KOPT-K1 (cell line): ENCODE measurements around the gene ADAT3.
A peak's percentile ranks its signal among the peaks of the same experiment; 100 is the strongest.
"Not testable (repeated sequence)": the region's sequence is repeated elsewhere in the genome, so short reads cannot be mapped to it uniquely, and the experiment has no call there.

ENCODE experiments used
- H3K27ac ChIP-seq: fragments of 200-600 bp; sonication (generic); 2 replicates; pipeline ENCODE4 v1.5.1; 2016; ENCODE audit warnings: antibody characterized with exemption, mild to moderate bottlenecking, low read depth, low read length; ENCODE audit not compliant: poor library complexity, severe bottlenecking
- H3K36me3 ChIP-seq: fragments of 200-600 bp; sonication (generic); 2 replicates; pipeline ENCODE4 v1.5.1; 2017; ENCODE audit warnings: antibody characterized with exemption, mild to moderate bottlenecking, low read length, moderate library complexity; ENCODE audit not compliant: insufficient read depth
- H3K9me3 ChIP-seq: fragments of 200-600 bp; sonication (generic); 2 replicates; pipeline ENCODE4 v1.5.1; 2017; ENCODE audit warnings: antibody characterized with exemption, low read length, mild to moderate bottlenecking; ENCODE audit not compliant: insufficient read depth, poor library complexity, severe bottlenecking

Gene ADAT3

GRCh38 chr19:1863328-1863637 lies 41.9 kb upstream of the ADAT3 start, which contains the start of gene KLF16:
Gene KLF16 (minus strand): TSS chr19:1863579. CDS start chr19:1863497, 82 bp downstream.
- no peaks in the 10 kb centered on the region; the same call in 1 of the 2 replicates for H3K36me3 ChIP-seq
- no peaks in the 10 kb centered on the region for H3K9me3 ChIP-seq
- H3K27ac ChIP-seq = peak within 1 kb of the TSS; percentile 90

DNA sequence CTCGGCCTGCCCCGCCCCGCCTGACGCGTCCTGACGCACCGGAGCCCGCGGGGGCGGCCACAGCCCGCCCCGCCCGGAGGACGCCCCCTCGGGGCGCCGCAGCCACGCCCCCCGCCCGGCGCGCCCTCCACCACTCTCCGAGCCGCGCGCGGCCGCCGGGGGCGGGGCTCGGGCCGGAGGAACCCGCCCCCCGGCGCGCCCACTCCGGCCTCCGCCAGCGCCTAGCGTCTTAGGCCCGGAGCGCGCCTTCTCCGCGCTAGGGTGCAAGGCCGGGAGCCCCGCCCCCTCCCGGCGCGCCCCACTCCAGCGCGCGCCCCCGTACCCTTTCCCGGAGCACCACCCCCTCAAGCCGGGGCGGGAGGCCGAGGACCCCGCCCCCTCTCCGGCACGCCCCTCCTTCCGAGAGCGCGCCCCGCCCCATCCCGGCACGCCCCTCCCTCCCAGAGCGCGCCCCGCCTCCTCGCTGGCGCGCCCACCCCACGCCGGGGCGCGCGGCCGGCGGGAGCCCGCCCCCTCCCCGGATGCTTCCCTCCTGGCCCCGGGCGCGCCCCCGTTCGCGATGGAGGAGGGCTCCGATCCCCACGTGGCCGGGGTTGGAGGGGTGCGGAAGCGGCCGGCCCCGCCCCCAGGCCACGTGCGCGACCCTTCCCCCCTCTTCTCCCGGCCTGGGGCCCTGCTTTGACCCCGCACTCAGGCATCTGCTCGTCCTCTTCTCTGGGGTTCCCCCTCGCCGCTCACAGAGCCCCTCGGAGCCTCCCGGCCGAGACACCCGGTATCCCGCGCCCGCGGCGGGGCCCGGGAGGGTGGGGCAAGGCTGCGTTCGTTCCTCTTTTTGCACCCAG lies 41.3 kb upstream of the ADAT3 start:
- Histone ChIP-seq H3K9me3 (no peaks in the 10 kb centered on the region), H3K27ac (peak overlapping the region; percentile 90), H3K36me3 (peaks cover 3% of the 10 kb centered on the region; the same call in 1 of the 2 replicates)

GRCh38 chr19:1864480-1865171 lies 40.6 kb upstream of the ADAT3 start:
- peak overlapping the region; percentile 90 for H3K27ac ChIP-seq
- peaks cover 8% of the 10 kb centered on the region; the same call in 1 of the 2 replicates for H3K36me3 ChIP-seq
- no peaks in the 10 kb centered on the region for H3K9me3 ChIP-seq

GRCh38 chr19:1865172-1866010 lies 39.8 kb upstream of the ADAT3 start:
- peak overlapping the region; percentile 90 for H3K27ac ChIP-seq
- no peaks in the 10 kb centered on the region for H3K9me3 ChIP-seq
- peaks cover 11% of the 10 kb centered on the region; the same call in 1 of the 2 replicates for H3K36me3 ChIP-seq

- H3K9me3 ChIP-seq = no peaks in the 10 kb centered on the region
- peaks cover 25% of the 10 kb centered on the region; the same call in 1 of the 2 replicates for H3K36me3 ChIP-seq
- H3K27ac ChIP-seq = no peak overlapping the region
Observed at GRCh38 chr19:1866693-1867348, 38.4 kb upstream of the ADAT3 start.

DNA sequence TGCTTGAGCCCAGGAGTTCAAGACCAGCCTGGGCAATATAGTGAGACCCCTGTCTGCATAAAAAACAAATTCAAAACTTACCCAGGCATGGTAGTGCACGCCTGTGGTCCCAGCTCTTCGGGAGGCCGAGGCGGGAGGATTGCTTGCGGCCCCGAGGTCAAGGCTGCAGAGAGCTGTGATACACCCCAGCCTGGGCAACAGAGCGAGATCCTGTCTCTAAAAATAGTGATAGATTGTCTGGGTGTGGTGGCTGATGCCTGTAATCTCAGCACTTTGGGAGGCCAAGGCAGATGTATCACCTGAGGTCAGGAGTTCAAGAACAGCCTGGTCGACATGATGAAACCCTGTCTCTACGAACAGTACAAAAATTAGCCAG lies 37.9 kb upstream of the ADAT3 start:
- Histone ChIP-seq H3K27ac (no peak overlapping the region), H3K9me3 (no peaks in the 10 kb centered on the region)

GRCh38 chr19:1868971-1869370 lies 36.2 kb upstream of the ADAT3 start:
- H3K27ac ChIP-seq = no peak overlapping the region

More for the DNA sequence above, 37.9 kb upstream of the ADAT3 start:
- peaks cover 30% of the 10 kb centered on the region for H3K36me3 ChIP-seq

DNA sequence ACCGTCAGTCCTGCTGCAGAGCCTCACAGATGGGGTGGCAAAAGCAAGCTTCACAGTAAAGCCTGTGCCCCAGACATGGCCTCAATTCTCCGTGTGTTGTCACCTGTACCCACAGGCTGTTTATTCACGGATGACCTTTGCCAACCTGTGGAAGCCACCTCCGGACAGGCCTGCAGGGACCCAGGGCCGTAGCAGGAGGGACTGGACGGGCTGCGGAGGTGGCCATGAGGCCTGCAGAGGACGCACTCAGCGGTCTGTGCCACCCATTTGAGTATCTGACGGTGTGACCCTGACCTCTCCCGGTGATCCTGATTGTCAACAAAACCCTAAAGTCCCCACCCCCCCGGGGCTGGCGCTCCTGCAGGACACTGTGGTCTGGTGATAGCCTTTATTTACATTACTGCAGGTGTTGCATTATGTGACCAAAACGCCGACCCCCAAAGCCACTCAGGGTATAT lies 34.0 kb upstream of the ADAT3 start:
- Histone ChIP-seq H3K27ac (no peak overlapping the region), H3K36me3 (peaks cover 47% of the 10 kb centered on the region), H3K9me3 (no peaks in the 10 kb centered on the region)

More at GRCh38 chr19:1868971-1869370, 36.2 kb upstream of the ADAT3 start:
- peaks cover 46% of the 10 kb centered on the region for H3K36me3 ChIP-seq
- H3K9me3 ChIP-seq = no peaks in the 10 kb centered on the region

DNA sequence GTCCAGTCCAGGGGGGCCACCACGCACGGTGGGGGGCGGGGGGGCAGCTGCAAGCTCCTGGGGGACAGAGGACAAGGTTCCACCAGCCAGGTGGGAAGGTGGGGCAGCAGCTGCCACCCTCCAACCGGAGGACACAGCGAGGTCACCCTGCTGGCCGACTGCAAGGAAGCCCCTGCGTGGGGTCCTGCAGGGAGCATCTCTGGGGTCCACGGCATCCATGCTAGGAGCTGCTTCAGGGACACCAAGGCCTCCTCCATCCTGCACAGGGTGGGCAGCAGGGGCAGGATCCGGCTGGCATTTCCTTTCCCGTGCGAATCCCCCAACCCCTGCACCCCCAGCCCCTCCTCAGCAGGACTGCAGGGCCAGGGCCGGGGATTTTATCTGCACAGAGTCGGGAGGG lies 33.6 kb upstream of the ADAT3 start:
- Histone ChIP-seq H3K36me3 (peaks cover 47% of the 10 kb centered on the region), H3K27ac (no peak overlapping the region), H3K9me3 (no peaks in the 10 kb centered on the region)

DNA sequence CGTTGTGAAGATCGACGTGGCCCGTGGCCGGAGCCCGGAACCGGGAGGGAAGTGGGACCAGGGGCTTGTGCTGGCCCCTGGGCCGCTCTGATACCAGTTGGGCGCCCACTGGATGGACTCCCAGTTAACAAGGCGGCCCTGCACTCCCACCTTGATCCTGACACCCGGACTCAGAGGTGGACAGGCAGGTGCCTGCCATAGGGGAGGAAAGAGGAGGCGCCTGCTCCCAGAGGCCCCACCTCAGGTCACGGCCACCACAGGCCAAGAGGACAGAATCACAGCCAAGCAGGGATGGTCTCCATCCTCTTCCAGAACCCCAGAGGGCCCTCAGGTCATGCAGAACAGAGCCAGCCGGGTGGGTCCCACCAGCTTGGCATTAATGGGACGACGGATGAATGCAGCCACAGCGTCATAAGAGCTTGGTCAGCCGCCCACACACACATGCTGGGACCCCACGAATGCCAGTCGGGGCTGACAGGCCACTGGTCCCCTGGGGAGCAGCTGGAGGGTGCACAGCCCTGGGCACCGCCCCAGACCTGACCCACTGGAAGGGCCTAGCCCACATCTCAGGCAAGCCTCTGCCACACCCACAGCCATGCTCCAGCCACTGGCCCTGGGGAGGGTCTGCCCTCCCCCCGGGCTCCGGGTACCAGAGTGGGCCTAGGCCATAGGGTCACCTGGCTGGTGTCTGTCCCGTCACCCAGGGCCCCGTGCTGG lies 32.2 kb upstream of the ADAT3 start:
- H3K9me3 ChIP-seq = no peaks in the 10 kb centered on the region
- H3K27ac ChIP-seq = no peak overlapping the region
- H3K36me3 ChIP-seq = peaks cover 47% of the 10 kb centered on the region

DNA sequence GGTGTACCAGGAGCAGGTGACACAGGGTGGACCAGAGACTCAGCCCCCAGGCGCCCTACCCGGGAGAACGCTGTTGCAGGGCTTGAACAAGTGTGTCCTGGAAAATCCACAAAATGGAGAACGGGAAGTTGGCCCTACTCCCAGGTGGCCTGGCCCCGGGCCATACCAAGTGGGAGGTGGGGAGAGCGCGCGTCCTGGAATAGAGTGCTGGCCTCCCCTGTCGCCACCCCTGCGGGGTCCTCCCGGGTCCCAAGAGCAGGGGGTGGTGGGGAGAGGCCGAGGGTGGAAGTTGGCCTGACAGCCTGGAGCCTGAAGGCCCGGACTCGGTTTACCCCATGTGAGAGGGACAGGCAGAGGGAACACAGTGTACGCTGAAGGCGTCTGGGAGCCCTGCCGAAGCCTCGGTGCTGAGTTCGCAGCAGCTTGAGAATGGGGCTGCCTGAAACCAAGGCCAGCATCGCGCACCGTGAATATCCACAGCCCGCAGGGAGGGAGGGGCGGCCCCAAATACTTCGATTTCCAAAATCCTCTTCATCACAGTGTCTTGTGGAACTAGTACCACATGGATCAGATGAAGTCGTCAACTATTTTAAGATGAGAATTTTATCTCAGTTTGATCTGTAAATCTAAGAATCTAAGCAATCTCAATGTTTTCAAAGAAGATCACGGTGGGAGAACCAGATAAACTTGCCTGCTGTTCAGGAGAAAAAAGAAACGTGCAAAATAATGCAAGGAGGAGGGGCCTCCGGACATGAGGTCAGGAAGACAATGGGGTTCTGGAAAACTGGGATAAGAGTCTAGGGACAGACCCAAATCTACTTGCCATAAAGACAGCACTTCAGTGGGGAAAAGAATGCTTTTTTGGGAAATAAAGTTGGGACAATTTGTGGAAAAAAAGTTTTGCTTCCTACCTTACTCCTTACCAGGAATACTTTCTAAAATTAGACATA lies 31.4 kb upstream of the ADAT3 start:
- H3K36me3 ChIP-seq = peaks cover 45% of the 10 kb centered on the region
- H3K9me3 ChIP-seq = no peaks in the 10 kb centered on the region
- H3K27ac ChIP-seq = no peak overlapping the region

- Histone ChIP-seq H3K27ac (peak overlapping the region; percentile 88), H3K9me3 (no peaks in the 10 kb centered on the region), H3K36me3 (peaks cover 40% of the 10 kb centered on the region)
Observed at GRCh38 chr19:1874554-1875185, 30.5 kb upstream of the ADAT3 start.

GRCh38 chr19:1875265-1875645 lies 29.9 kb upstream of the ADAT3 start:
- H3K36me3 ChIP-seq = peaks cover 38% of the 10 kb centered on the region
- H3K27ac ChIP-seq = peak overlapping the region; percentile 88
- H3K9me3 ChIP-seq = not testable (repeated sequence)
